SK-N-SH (cell line): Measurements from ENCODE around the gene SETX. TPM values are rescaled to one million over a fixed set of nuclear protein-coding genes. Genes with fewer than 3 reads are reported as not detected.

Experiments used
- CTCF ChIA-PET: fragments of 300-600, 350-600 bp; formaldehyde crosslinking; extraction: SDS; loops from one replicate; lab custom pipeline; 2021; lab: Yijun Ruan, JAX
- POLR2A ChIA-PET: fragments of 350-600 bp; sonication (Branson Sonifier 250); formaldehyde crosslinking; extraction: SDS; loops from one replicate; lab custom pipeline; 2020; ENCODE audit warnings: antibody characterized with exemption, inconsistent platforms; lab: Yijun Ruan, JAX
- DNase-seq: peaks from one replicate; pipeline ENCODE4 v3.0.0; 2012
- H2AFZ ChIP-seq: fragments of 200-600 bp; sonication (generic); 2 replicates; pipeline ENCODE4 v1.8.1; 2016; ENCODE audit warnings: antibody characterized with exemption, mild to moderate bottlenecking, low read depth
- H3F3A ChIP-seq: fragments of 200-600 bp; sonication (generic); replicated peaks from 2 replicates; pipeline ENCODE3; 2016; ENCODE audit warnings: antibody characterized with exemption, mild to moderate bottlenecking; ENCODE audit not compliant: insufficient read depth
- H3K27ac ChIP-seq, 2 experiments: fragments of 200-500 bp in 1 of 2; fragments of 200-600 bp in 1 of 2; sonication (Bioruptor generic) in 1 of 2; sonication (generic), shearing (Covaris generic) in 1 of 2; 2 replicates each; pipeline versions ENCODE4 v1.5.1 to v1.6.1; 2014 to 2016; ENCODE audit warnings: low read depth in 2 of 2, inconsistent platforms in 1 of 2, low read length in 1 of 2, mild to moderate bottlenecking in 1 of 2, mixed read lengths in 1 of 2
- H3K27me3 ChIP-seq: fragments of 200-600 bp; sonication (generic), shearing (Covaris generic); 2 replicates; pipeline ENCODE4 v1.6.1; 2016; ENCODE audit warnings: mixed run types; ENCODE audit not compliant: insufficient read depth
- H3K36me3 ChIP-seq, 2 experiments: fragments of 200-500 bp in 1 of 2; fragments of 200-600 bp in 1 of 2; sonication (Bioruptor generic) in 1 of 2; sonication (generic) in 1 of 2; replicated peaks in 1 of 2; 2 replicates each; pipeline versions ENCODE3 to v1.5.1; 2014 to 2016; ENCODE audit warnings: low read length in 1 of 2, mild to moderate bottlenecking in 1 of 2; ENCODE audit not compliant: insufficient read depth in 2 of 2, control insufficient read depth in 1 of 2
- H3K4me1 ChIP-seq, 2 experiments: fragments of 200-500 bp in 1 of 2; fragments of 200-600 bp in 1 of 2; sonication (Bioruptor generic) in 1 of 2; sonication (generic), shearing (Covaris generic) in 1 of 2; 2 replicates each; pipeline versions ENCODE4 v1.5.1 to v1.6.1; 2014 to 2016; ENCODE audit warnings: low read depth in 1 of 2, low read length in 1 of 2, mixed run types in 1 of 2; ENCODE audit not compliant: insufficient read depth in 2 of 2, control insufficient read depth in 1 of 2
- H3K4me2 ChIP-seq: fragments of 200-600 bp; sonication (generic), shearing (Covaris generic); 2 replicates; pipeline ENCODE4 v1.6.1; 2017; ENCODE audit warnings: mixed run types
- H3K4me3 ChIP-seq, 2 experiments: fragments of 200-500 bp in 1 of 2; fragments of 200-600 bp in 1 of 2; sonication (Bioruptor generic) in 1 of 2; sonication (generic), shearing (Covaris generic) in 1 of 2; 2 replicates each; pipeline versions ENCODE4 v1.5.1 to v1.8.1; 2014 to 2016; ENCODE audit warnings: low read depth in 2 of 2, inconsistent platforms in 1 of 2, low read length in 1 of 2, mild to moderate bottlenecking in 1 of 2, mixed read lengths in 1 of 2, moderate library complexity in 1 of 2
- H3K79me2 ChIP-seq: fragments of 200-600 bp; sonication (generic); 2 replicates; pipeline ENCODE4 v1.8.1; 2017; ENCODE audit warnings: mild to moderate bottlenecking; ENCODE audit not compliant: insufficient read depth
- H3K9ac ChIP-seq: fragments of 200-600 bp; sonication (generic); 2 replicates; pipeline ENCODE4 v1.6.1; 2017; ENCODE audit warnings: mixed run types
- H3K9me2 ChIP-seq: fragments of 200-600 bp; sonication (generic); 2 replicates; pipeline ENCODE4 v1.6.1; 2017; ENCODE audit warnings: mixed run types
- H3K9me3 ChIP-seq: fragments of 200-600 bp; sonication (generic); 2 replicates; pipeline ENCODE4 v1.6.1; 2017; ENCODE audit warnings: mixed run types, mild to moderate bottlenecking, moderate library complexity
- H4K20me1 ChIP-seq: fragments of 200-600 bp; sonication (generic); 2 replicates; pipeline ENCODE4 v1.6.1; 2017; ENCODE audit warnings: mild to moderate bottlenecking, mixed run types; ENCODE audit not compliant: insufficient read depth
- CHD2 ChIP-seq: fragments of 150-350 bp; IDR thresholded peaks from 2 replicates; pipeline ENCODE4 v1.6.1; 2018; ENCODE audit warnings: low read length; ENCODE audit not compliant: partially characterized antibody
- ELF1 ChIP-seq: IDR thresholded peaks from 2 replicates; pipeline ENCODE4 v1.4.0; 2012
- EP300 ChIP-seq, 2 experiments: IDR thresholded peaks; 2 replicates each; pipeline versions ENCODE4 v1.4.0 to v1.6.1; 2012; ENCODE audit warnings: borderline replicate concordance in 1 of 2, low read depth in 1 of 2, low read length in 1 of 2
- EZH2phosphoT487 ChIP-seq: fragments of 200-600 bp; sonication (generic); IDR thresholded peaks from 2 replicates; pipeline ENCODE4 v1.6.1; 2017; ENCODE audit warnings: low read depth, mixed run types, mild to moderate bottlenecking, antibody characterized with exemption, moderate library complexity, borderline replicate concordance
- FOSL2 ChIP-seq: IDR thresholded peaks from 2 replicates; pipeline ENCODE4 v1.4.0; 2012; ENCODE audit warnings: low read depth, mild to moderate bottlenecking, moderate library complexity, borderline replicate concordance
- JUND ChIP-seq: IDR thresholded peaks from 2 replicates; pipeline ENCODE4 v1.4.0; 2012
- MEF2A ChIP-seq: IDR thresholded peaks from 2 replicates; pipeline ENCODE4 v1.4.0; 2012; ENCODE audit warnings: low read depth, borderline replicate concordance
- NFIC ChIP-seq: IDR thresholded peaks from 2 replicates; pipeline ENCODE4 v1.4.0; 2012; ENCODE audit warnings: borderline replicate concordance
- RCOR1 ChIP-seq: fragments of 150-350 bp; IDR thresholded peaks from 2 replicates; pipeline ENCODE4 v1.6.1; 2017; ENCODE audit warnings: antibody characterized with exemption, low read length
- REST ChIP-seq: IDR thresholded peaks from 2 replicates; pipeline ENCODE4 v1.6.1; 2012; ENCODE audit warnings: mild to moderate bottlenecking, low read depth, low read length, moderate library complexity
- RFX5 ChIP-seq: IDR thresholded peaks from 2 replicates; pipeline ENCODE4 v1.6.1; 2012; ENCODE audit warnings: mild to moderate bottlenecking, improper control_type of control experiment, low read length
- SIN3A ChIP-seq: IDR thresholded peaks from 2 replicates; pipeline ENCODE4 v1.6.1; 2012; ENCODE audit warnings: low read depth, mild to moderate bottlenecking, low read length, moderate library complexity, borderline replicate concordance
- YY1 ChIP-seq: IDR thresholded peaks from 2 replicates; pipeline ENCODE4 v1.4.0; 2012; ENCODE audit warnings: low read depth, mild to moderate bottlenecking
- WGBS: methylation state at CpG from one replicate; pipeline ENCODE4 v1.1.6; 2017; ENCODE audit warnings: low lambda C conversion rate; 5-methylcytosine and 5-hydroxymethylcytosine counted together
- polyA plus RNA-seq, 3 experiments: library from polyadenylated mRNA; depleted of rRNA; stranded (reverse); fragments of >200 nt; gene quantifications; 2 replicates each; pipeline ENCODE4 v1.2.3, GENCODE V29; 2012
- TF ChIP-seq, protein P1 (sequence below): IDR thresholded peaks from 2 replicates; pipeline ENCODE4; 2012
- TF ChIP-seq, protein P2 (sequence below): fragments of 150-350 bp; IDR thresholded peaks from 2 replicates; pipeline ENCODE4 v1.6.1; 2016; ENCODE audit warnings: mild to moderate bottlenecking, low read depth, low read length
- TF ChIP-seq, protein P3 (sequence below): fragments of 200-600 bp; sonication (generic); IDR thresholded peaks from 2 replicates; pipeline ENCODE4 v1.6.1; 2017; ENCODE audit warnings: antibody characterized with exemption, mild to moderate bottlenecking, moderate library complexity
- TF ChIP-seq, protein P4 (sequence below): IDR thresholded peaks from 2 replicates; pipeline ENCODE4 v1.4.0; 2012; ENCODE audit warnings: low read depth, borderline replicate concordance

Gene SETX
- polyA plus RNA-seq, 1 of the 3 experiments (the other 2 are of a cell fraction) = 12.3 TPM

GRCh38 chr9:132395560-132395959 is 40.8 kb upstream of the SETX start:
- Histone ChIP-seq H3K9ac (no peak overlapping the region), H2AFZ (no peak overlapping the region), H3K27ac (no peak overlapping the region), H3K79me2 (peaks cover under 1% of the 10 kb centered on the region; the same call in 1 of the 2 replicates), H3K4me3 (no peak overlapping the region), H3F3A (no peaks in the 10 kb centered on the region), H3K4me2 (no peak overlapping the region), H3K36me3 (peaks cover 70 to 74% of the 10 kb centered on the region in 2 experiments), H3K9me3 (no peaks in the 10 kb centered on the region), H3K4me1 (no peaks in the 10 kb centered on the region), H4K20me1 (no peaks in the 10 kb centered on the region), H3K27me3 (no peaks in the 10 kb centered on the region), H3K9me2 (no peaks in the 10 kb centered on the region)
- DNase-seq = no peak
- TF ChIP-seq EP300 (IDR thresholded peaks at IDR 0.05; ENCODE audit: borderline replicate concordance in 1 of 2, low read depth in 1 of 2, low read length in 1 of 2) (no peak), CHD2 (no peak), RFX5 (no peak), JUND (no peak), EZH2phosphoT487 (no peak), ELF1 (no peak), NFIC (no peak), RCOR1 (no peak), YY1 (no peak), REST (no peak), SIN3A (no peak), MEF2A (no peak), FOSL2 (no peak)
- TF ChIP-seq, protein P1, sequence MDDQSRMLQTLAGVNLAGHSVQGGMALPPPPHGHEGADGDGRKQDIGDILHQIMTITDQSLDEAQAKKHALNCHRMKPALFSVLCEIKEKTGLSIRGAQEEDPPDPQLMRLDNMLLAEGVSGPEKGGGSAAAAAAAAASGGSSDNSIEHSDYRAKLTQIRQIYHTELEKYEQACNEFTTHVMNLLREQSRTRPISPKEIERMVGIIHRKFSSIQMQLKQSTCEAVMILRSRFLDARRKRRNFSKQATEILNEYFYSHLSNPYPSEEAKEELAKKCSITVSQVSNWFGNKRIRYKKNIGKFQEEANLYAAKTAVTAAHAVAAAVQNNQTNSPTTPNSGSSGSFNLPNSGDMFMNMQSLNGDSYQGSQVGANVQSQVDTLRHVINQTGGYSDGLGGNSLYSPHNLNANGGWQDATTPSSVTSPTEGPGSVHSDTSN = no peak
- TF ChIP-seq, protein P2, sequence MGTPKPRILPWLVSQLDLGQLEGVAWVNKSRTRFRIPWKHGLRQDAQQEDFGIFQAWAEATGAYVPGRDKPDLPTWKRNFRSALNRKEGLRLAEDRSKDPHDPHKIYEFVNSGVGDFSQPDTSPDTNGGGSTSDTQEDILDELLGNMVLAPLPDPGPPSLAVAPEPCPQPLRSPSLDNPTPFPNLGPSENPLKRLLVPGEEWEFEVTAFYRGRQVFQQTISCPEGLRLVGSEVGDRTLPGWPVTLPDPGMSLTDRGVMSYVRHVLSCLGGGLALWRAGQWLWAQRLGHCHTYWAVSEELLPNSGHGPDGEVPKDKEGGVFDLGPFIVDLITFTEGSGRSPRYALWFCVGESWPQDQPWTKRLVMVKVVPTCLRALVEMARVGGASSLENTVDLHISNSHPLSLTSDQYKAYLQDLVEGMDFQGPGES = no peak
- TF ChIP-seq, protein P3, sequence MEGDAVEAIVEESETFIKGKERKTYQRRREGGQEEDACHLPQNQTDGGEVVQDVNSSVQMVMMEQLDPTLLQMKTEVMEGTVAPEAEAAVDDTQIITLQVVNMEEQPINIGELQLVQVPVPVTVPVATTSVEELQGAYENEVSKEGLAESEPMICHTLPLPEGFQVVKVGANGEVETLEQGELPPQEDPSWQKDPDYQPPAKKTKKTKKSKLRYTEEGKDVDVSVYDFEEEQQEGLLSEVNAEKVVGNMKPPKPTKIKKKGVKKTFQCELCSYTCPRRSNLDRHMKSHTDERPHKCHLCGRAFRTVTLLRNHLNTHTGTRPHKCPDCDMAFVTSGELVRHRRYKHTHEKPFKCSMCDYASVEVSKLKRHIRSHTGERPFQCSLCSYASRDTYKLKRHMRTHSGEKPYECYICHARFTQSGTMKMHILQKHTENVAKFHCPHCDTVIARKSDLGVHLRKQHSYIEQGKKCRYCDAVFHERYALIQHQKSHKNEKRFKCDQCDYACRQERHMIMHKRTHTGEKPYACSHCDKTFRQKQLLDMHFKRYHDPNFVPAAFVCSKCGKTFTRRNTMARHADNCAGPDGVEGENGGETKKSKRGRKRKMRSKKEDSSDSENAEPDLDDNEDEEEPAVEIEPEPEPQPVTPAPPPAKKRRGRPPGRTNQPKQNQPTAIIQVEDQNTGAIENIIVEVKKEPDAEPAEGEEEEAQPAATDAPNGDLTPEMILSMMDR = no peak
- TF ChIP-seq, protein P4, sequence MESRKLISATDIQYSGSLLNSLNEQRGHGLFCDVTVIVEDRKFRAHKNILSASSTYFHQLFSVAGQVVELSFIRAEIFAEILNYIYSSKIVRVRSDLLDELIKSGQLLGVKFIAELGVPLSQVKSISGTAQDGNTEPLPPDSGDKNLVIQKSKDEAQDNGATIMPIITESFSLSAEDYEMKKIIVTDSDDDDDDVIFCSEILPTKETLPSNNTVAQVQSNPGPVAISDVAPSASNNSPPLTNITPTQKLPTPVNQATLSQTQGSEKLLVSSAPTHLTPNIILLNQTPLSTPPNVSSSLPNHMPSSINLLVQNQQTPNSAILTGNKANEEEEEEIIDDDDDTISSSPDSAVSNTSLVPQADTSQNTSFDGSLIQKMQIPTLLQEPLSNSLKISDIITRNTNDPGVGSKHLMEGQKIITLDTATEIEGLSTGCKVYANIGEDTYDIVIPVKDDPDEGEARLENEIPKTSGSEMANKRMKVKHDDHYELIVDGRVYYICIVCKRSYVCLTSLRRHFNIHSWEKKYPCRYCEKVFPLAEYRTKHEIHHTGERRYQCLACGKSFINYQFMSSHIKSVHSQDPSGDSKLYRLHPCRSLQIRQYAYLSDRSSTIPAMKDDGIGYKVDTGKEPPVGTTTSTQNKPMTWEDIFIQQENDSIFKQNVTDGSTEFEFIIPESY = no peak
- POLR2A ChIA-PET = no interaction called here
- CTCF ChIA-PET = interaction anchor here (1.0 kb wide), 1 partner anchor 17 kb away, joined by 4 read pairs; no protein-coding TSS in a partner anchor
- WGBS = 98% methylated on average over 11 of the region's 11 CpGs
